ENCODE results near the gene ALMS1. TPM values are rescaled to one million over a fixed set of nuclear protein-coding genes. Genes with fewer than 3 reads are reported as not detected.

The ALMS1 gene
- total RNA-seq, 3 donors from 2014 or later (not counting 1 experiment from before 2014, with no cell fraction given) = 22.9 to 33.8 (median 26.9) TPM

DNA sequence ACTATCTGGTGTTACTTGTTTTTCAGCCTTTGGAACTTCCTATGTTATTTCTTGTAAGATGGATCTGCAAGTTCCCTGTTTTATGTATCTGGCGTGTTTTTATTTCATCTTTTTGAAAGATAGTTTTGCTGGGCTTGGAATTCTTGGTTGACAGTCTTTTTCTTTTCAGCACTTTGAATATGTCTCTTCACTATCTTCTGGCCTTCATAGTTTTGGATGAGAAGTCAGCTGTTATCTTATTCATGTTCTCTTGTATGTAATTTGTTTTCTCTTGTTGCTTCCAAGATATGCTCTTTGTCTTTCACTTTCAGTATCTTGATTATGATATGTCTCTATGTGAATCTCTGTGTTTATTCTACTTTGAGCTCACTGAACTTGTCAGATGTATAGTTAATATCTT lies 50.4 kb downstream of the ALMS1 start:
- no peak for DNase-seq
- intact Hi-C loops (cut with micrococcal nuclease) = no loop called here
- WGBS (ENCODE audit: insufficient coverage) = 100% methylated on average over 1 of the region's 1 CpG
- Mint-ChIP-seq H3K27ac (no peak overlapping the region), H3K36me3 (no peaks in the 10 kb centered on the region), H3K4me1 (no peaks in the 10 kb centered on the region), H3K27me3 (ENCODE audit: low read depth in 2 of 2) (no peaks in the 10 kb centered on the region), H3K9me3 (no peaks in the 10 kb centered on the region), H3K4me3 (no peak overlapping the region)
- H3K9me3 ChIP-seq (ENCODE audit: control insufficient read depth, insufficient read depth, low read length) = peaks cover 3% of the 10 kb centered on the region
- H3K36me3 ChIP-seq (ENCODE audit: control insufficient read depth, insufficient read depth, low read length) = peaks cover 17% of the 10 kb centered on the region
- TF ChIP-seq, protein P1, sequence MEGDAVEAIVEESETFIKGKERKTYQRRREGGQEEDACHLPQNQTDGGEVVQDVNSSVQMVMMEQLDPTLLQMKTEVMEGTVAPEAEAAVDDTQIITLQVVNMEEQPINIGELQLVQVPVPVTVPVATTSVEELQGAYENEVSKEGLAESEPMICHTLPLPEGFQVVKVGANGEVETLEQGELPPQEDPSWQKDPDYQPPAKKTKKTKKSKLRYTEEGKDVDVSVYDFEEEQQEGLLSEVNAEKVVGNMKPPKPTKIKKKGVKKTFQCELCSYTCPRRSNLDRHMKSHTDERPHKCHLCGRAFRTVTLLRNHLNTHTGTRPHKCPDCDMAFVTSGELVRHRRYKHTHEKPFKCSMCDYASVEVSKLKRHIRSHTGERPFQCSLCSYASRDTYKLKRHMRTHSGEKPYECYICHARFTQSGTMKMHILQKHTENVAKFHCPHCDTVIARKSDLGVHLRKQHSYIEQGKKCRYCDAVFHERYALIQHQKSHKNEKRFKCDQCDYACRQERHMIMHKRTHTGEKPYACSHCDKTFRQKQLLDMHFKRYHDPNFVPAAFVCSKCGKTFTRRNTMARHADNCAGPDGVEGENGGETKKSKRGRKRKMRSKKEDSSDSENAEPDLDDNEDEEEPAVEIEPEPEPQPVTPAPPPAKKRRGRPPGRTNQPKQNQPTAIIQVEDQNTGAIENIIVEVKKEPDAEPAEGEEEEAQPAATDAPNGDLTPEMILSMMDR (IDR thresholded peaks at IDR 0.05) = no peak
- H3K4me3 ChIP-seq (ENCODE audit: low read length) = no peak overlapping the region
- H3K4me1 ChIP-seq (ENCODE audit: control insufficient read depth, insufficient read depth, low read length) = no peaks in the 10 kb centered on the region
- ATAC-seq = no peak
- H3K27me3 ChIP-seq (ENCODE audit: control insufficient read depth, insufficient read depth, low read length) = no peaks in the 10 kb centered on the region
- no peak overlapping the region for H3K27ac ChIP-seq (ENCODE audit: low read length)

DNA sequence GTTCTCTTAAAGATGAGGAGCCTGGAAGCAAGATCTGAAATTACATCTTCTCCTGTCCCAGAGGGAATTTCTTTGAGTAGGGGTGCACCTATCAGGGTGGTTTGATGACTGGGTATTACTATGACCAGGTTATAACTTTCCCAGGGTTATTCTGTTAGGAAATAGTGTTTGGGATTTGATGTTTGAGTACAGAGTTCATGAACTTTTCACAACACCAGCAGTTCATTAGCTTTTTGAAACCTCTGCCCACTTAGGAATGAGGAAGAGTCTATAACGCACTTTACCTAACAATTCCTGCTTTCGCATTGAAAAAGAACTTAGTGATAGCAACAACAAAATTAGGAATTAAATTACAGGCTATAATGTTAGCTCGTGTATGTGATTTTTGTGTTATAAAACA lies 58.6 kb downstream of the ALMS1 start:
- TF ChIP-seq, protein P1 (IDR thresholded peaks at IDR 0.05) = no peak
- Mint-ChIP-seq H3K4me3 (no peak overlapping the region), H3K4me1 (no peaks in the 10 kb centered on the region), H3K27ac (no peak overlapping the region), H3K9me3 (no peaks in the 10 kb centered on the region), H3K27me3 (ENCODE audit: low read depth in 2 of 2) (no peaks in the 10 kb centered on the region), H3K36me3 (no peaks in the 10 kb centered on the region)
- Histone ChIP-seq H3K27ac (ENCODE audit: low read length) (no peak overlapping the region), H3K4me1 (ENCODE audit: control insufficient read depth, insufficient read depth, low read length) (no peaks in the 10 kb centered on the region), H3K4me3 (ENCODE audit: low read length) (no peak overlapping the region), H3K9me3 (ENCODE audit: control insufficient read depth, insufficient read depth, low read length) (no peaks in the 10 kb centered on the region), H3K27me3 (ENCODE audit: control insufficient read depth, insufficient read depth, low read length) (no peaks in the 10 kb centered on the region), H3K36me3 (ENCODE audit: control insufficient read depth, insufficient read depth, low read length) (peaks cover 20% of the 10 kb centered on the region)
- intact Hi-C loops (cut with micrococcal nuclease) = no loop called here
- DNase-seq (no peak), ATAC-seq (no peak)
- 100% methylated on average over 1 of the region's 3 CpGs for WGBS (ENCODE audit: insufficient coverage)

DNA sequence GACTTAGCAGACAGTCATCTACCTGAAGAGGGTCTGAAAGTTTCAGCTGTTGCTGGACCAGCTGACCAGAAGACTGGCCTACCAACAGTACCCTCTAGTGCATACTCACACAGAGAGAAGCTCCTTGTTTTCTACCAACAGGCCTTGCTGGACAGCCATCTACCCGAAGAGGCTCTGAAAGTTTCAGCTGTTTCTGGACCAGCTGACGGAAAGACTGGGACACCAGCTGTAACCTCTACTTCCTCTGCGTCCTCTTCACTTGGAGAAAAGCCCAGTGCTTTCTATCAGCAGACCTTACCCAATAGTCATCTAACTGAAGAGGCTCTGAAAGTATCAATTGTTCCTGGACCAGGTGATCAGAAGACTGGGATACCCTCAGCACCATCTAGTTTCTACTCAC lies 63.2 kb downstream of the ALMS1 start:
- H3K9me3 ChIP-seq (ENCODE audit: control insufficient read depth, insufficient read depth, low read length) = no peaks in the 10 kb centered on the region
- no peak overlapping the region for H3K4me3 Mint-ChIP-seq
- H3K27me3 Mint-ChIP-seq (ENCODE audit: low read depth in 2 of 2) = no peaks in the 10 kb centered on the region
- no peaks in the 10 kb centered on the region for H3K9me3 Mint-ChIP-seq
- H3K27ac ChIP-seq (ENCODE audit: low read length) = no peak overlapping the region
- H3K4me1 Mint-ChIP-seq = no peaks in the 10 kb centered on the region
- H3K36me3 ChIP-seq (ENCODE audit: control insufficient read depth, insufficient read depth, low read length) = peaks cover 18% of the 10 kb centered on the region
- no peaks in the 10 kb centered on the region for H3K4me1 ChIP-seq (ENCODE audit: control insufficient read depth, insufficient read depth, low read length)
- TF ChIP-seq, protein P1 (IDR thresholded peaks at IDR 0.05) = no peak
- H3K4me3 ChIP-seq (ENCODE audit: low read length) = no peak overlapping the region
- intact Hi-C loops (cut with micrococcal nuclease) = no loop called here
- H3K27ac Mint-ChIP-seq = no peak overlapping the region
- ATAC-seq (no peak), DNase-seq (no peak)
- H3K27me3 ChIP-seq (ENCODE audit: control insufficient read depth, insufficient read depth, low read length) = no peaks in the 10 kb centered on the region
- no peaks in the 10 kb centered on the region for H3K36me3 Mint-ChIP-seq
- 93% methylated on average over 3 of the region's 3 CpGs for WGBS (ENCODE audit: insufficient coverage)

DNA sequence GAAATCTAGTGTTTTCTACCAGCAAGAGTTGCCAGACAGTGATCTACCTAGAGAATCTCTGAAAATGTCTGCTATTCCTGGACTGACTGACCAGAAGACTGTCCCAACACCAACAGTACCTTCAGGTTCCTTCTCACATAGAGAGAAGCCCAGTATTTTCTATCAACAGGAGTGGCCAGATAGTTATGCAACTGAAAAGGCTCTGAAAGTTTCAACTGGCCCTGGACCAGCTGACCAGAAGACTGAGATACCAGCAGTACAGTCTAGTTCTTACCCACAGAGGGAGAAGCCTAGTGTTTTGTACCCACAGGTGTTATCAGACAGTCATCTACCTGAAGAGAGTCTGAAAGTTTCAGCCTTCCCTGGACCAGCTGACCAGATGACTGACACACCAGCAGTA lies 63.8 kb downstream of the ALMS1 start:
- intact Hi-C loops (cut with micrococcal nuclease) = no loop called here
- TF ChIP-seq, protein P1 (IDR thresholded peaks at IDR 0.05) = no peak
- Mint-ChIP-seq H3K27me3 (ENCODE audit: low read depth in 2 of 2) (no peaks in the 10 kb centered on the region), H3K4me3 (no peak overlapping the region), H3K9me3 (no peaks in the 10 kb centered on the region), H3K27ac (no peak overlapping the region), H3K36me3 (no peaks in the 10 kb centered on the region), H3K4me1 (no peaks in the 10 kb centered on the region)
- no peaks in the 10 kb centered on the region for H3K27me3 ChIP-seq (ENCODE audit: control insufficient read depth, insufficient read depth, low read length)
- H3K4me3 ChIP-seq (ENCODE audit: low read length) = no peak overlapping the region
- H3K4me1 ChIP-seq (ENCODE audit: control insufficient read depth, insufficient read depth, low read length) = no peaks in the 10 kb centered on the region
- ATAC-seq (no peak), DNase-seq (no peak)
- no peaks in the 10 kb centered on the region for H3K9me3 ChIP-seq (ENCODE audit: control insufficient read depth, insufficient read depth, low read length)
- H3K27ac ChIP-seq (ENCODE audit: low read length) = no peak overlapping the region
- H3K36me3 ChIP-seq (ENCODE audit: control insufficient read depth, insufficient read depth, low read length) = peaks cover 18% of the 10 kb centered on the region
